Liver (tissue), 9 donors: ENCODE results near the gene C1GALT1. TPM values are rescaled to one million over a fixed set of nuclear protein-coding genes. Genes with fewer than 3 reads are reported as not detected.
A peak's percentile ranks its signal among the peaks of the same experiment; 100 is the strongest.

Experiments
- DNase-seq: peaks from one replicate; pipeline ENCODE4 v3.0.0-alpha.2; 2017; ENCODE audit warnings: low spot score
- H3K27ac ChIP-seq, 2 donors: one replicate each; pipeline ENCODE4 v1.7.0; 2013; ENCODE audit warnings: inconsistent platforms in 2 of 2, low read length in 2 of 2, control low read depth in 1 of 2, low read depth in 1 of 2, mild to moderate bottlenecking in 1 of 2
- H3K27me3 ChIP-seq, 4 donors: one replicate each; pipeline versions ENCODE4 v1.6.1 to v1.7.0; 2013; ENCODE audit warnings: low read length in 3 of 4, inconsistent platforms in 1 of 4, mild to moderate bottlenecking in 1 of 4, moderate library complexity in 1 of 4; ENCODE audit not compliant: control insufficient read depth in 4 of 4, insufficient read depth in 4 of 4
- H3K36me3 ChIP-seq, 4 donors: one replicate each; pipeline versions ENCODE4 v1.6.1 to v1.7.0; 2013; ENCODE audit warnings: low read length in 3 of 4, mild to moderate bottlenecking in 3 of 4, low read depth in 1 of 4, moderate library complexity in 1 of 4; ENCODE audit not compliant: control insufficient read depth in 4 of 4, insufficient read depth in 3 of 4
- H3K4me1 ChIP-seq, 4 donors: one replicate each; pipeline versions ENCODE4 v1.6.1 to v1.7.0; 2013; ENCODE audit warnings: low read length in 3 of 4, mild to moderate bottlenecking in 3 of 4, moderate library complexity in 1 of 4; ENCODE audit not compliant: control insufficient read depth in 4 of 4, insufficient read depth in 4 of 4
- H3K4me3 ChIP-seq, 3 donors: one replicate each; pipeline versions ENCODE4 v1.6.1 to v1.7.0; 2013; ENCODE audit warnings: low read length in 3 of 3, control low read depth in 1 of 3, low read depth in 1 of 3, mild to moderate bottlenecking in 1 of 3
- H3K9ac ChIP-seq, 2 donors: one replicate each; pipeline ENCODE4 v1.7.0; 2013; ENCODE audit warnings: low read length in 2 of 2, mild to moderate bottlenecking in 2 of 2, moderate library complexity in 2 of 2, control low read depth in 1 of 2, low read depth in 1 of 2
- H3K9me3 ChIP-seq, 4 donors: one replicate each; pipeline versions ENCODE4 v1.6.1 to v1.7.0; 2013; ENCODE audit warnings: low read length in 3 of 4; ENCODE audit not compliant: control insufficient read depth in 4 of 4
- ATF3 ChIP-seq: IDR thresholded peaks from 2 replicates; pipeline ENCODE4 v1.6.1; 2016; ENCODE audit warnings: antibody characterized with exemption
- CTCF ChIP-seq: fragments of 150-350 bp; IDR thresholded peaks from 2 replicates; pipeline ENCODE4 v1.5.1; 2017; ENCODE audit warnings: improper control_type of control experiment, low read depth, low read length; ENCODE audit not compliant: missing input control
- EGR1 ChIP-seq, 2 donors: IDR thresholded peaks; 2 replicates each; pipeline ENCODE4 v1.6.1; 2016 to 2018; ENCODE audit warnings: antibody characterized with exemption in 2 of 2, low read depth in 2 of 2
- FOXA1 ChIP-seq: IDR thresholded peaks from 2 replicates; pipeline ENCODE4 v1.6.1; 2016; ENCODE audit warnings: antibody characterized with exemption
- GABPA ChIP-seq, 2 donors: IDR thresholded peaks in 1 of 2; conservative IDR thresholded peaks in 1 of 2; 2 replicates each; pipeline ENCODE4 v1.6.1; 2016; ENCODE audit warnings: antibody characterized with exemption in 2 of 2, mild to moderate bottlenecking in 1 of 2, moderate library complexity in 1 of 2
- HNF4G ChIP-seq: IDR thresholded peaks from 2 replicates; pipeline ENCODE4 v1.6.1; 2016; ENCODE audit warnings: antibody characterized with exemption
- JUND ChIP-seq, 2 donors: IDR thresholded peaks; 2 replicates each; pipeline ENCODE4 v1.6.1; 2016; ENCODE audit warnings: antibody characterized with exemption in 2 of 2
- NR2F2 ChIP-seq: IDR thresholded peaks from 2 replicates; pipeline ENCODE4 v1.6.1; 2016; ENCODE audit warnings: antibody characterized with exemption
- RAD21 ChIP-seq, 2 donors: IDR thresholded peaks; 2 replicates each; pipeline ENCODE4 v1.6.1; 2016; ENCODE audit warnings: antibody characterized with exemption in 2 of 2, mild to moderate bottlenecking in 2 of 2
- RXRA ChIP-seq, 2 donors: IDR thresholded peaks; 2 replicates each; pipeline ENCODE4 v1.6.1; 2017 to 2018; ENCODE audit warnings: antibody characterized with exemption in 2 of 2, mild to moderate bottlenecking in 1 of 2
- SP1 ChIP-seq: IDR thresholded peaks from 2 replicates; pipeline ENCODE4 v1.6.1; 2018; ENCODE audit warnings: antibody characterized with exemption, mild to moderate bottlenecking
- TAF1 ChIP-seq: conservative IDR thresholded peaks from 2 replicates; pipeline ENCODE4 v1.6.1; 2016; ENCODE audit warnings: antibody characterized with exemption, mild to moderate bottlenecking
- YY1 ChIP-seq: IDR thresholded peaks from 2 replicates; pipeline ENCODE4 v1.6.1; 2016; ENCODE audit warnings: antibody characterized with exemption, mild to moderate bottlenecking
- WGBS: extraction: QIAGEN DNeasy Blood & Tissue Kit; methylation state at CpG from one replicate; pipeline ENCODE4 v1.1.7; 2013; 5-methylcytosine and 5-hydroxymethylcytosine counted together
- polyA plus RNA-seq, 2 donors: library from polyadenylated mRNA; stranded (reverse) in 1 of 2; unstranded in 1 of 2; fragments of 200-250 nt in 1 of 2; fragments of >200 nt in 1 of 2; fragmentation: Nextera tagmentation in 1 of 2; extraction: Ambion mirVana in 1 of 2; gene quantifications; one replicate each; pipeline versions ENCODE4 v1.2.1 to v1.2.3, GENCODE V29; 2013 to 2015
- total RNA-seq, 2 donors: library from RNA; depleted of rRNA; stranded (reverse); fragments of >200 nt; gene quantifications; one replicate each; pipeline ENCODE4 v1.2.3, GENCODE V29; 2014
- TF ChIP-seq, protein P1 (sequence below): IDR thresholded peaks from 2 replicates; pipeline ENCODE4 v1.6.1; 2016; ENCODE audit warnings: antibody characterized with exemption
- TF ChIP-seq, protein P2 (sequence below): IDR thresholded peaks from 2 replicates; pipeline ENCODE4 v1.6.1; 2016; ENCODE audit warnings: antibody characterized with exemption
- donor health status: healthy.
- donor health status: healthy.
- donor health status: healthy.
- donor health status: healthy.
- donor health status: healthy.

The C1GALT1 gene
- total and polyA plus RNA-seq, 4 donors: 5.6 to 28.6 (median 12.5) TPM

DNA sequence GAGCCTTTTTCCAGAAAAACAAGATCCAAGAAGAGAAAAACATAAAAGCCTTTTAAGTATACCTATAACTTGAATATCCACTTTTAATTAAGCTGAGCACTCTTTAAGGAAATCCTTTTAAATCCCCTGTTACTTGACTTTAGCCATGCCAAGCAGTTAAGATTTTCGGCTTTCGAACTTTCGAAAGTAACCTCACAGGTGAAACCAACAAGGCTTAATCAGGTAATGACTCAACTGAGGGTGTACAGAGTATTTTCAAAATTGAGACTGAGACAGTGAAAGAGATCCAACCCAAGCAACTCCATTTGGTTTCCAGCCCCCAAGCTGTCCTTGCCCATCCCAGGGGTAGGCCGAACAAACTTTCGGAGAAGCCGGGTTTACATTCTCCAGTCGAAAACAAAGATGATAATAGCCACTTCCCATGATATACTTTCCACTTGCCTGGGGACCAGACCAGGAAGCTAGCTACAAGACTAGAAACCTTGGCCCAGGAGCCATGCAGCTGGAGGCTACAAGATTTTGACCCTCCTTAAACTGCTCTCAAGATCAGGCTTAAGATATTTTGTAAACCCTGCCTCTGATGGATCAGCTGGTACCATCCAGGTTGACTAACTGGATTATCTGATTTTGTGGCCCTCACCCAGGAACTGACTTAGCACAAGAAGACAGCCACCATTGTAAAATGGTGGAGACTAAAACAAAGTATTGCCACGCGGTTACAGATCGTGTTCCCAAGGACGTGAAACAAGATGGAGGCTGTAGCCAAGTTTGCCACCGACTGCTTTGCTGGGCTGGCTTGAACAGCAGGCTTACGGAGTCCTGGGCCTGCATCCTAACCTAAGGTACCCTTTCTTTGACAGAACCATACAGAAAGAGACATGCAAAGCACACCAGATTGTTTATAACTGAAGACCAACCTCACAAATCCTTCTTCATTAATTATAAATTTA, 32.3 kb downstream of the C1GALT1 start:
- Histone ChIP-seq H3K4me3 (no peak overlapping the region), H3K9me3 (no peaks in the 10 kb centered on the region), H3K36me3 (peaks cover 0 to 9% (median 2%) of the 10 kb centered on the region in 4 donors), H3K27me3 (no peaks in the 10 kb centered on the region), H3K4me1 (no peaks in the 10 kb centered on the region), H3K27ac (no peak overlapping the region), H3K9ac (no peak overlapping the region)
- no peak for TF ChIP-seq CTCF
- TF ChIP-seq HNF4G: peak; percentile 3
- WGBS: 98% methylated on average over 13 of the region's 13 CpGs
- no peak for DNase-seq

- Histone ChIP-seq H3K4me3 (no peak overlapping the region), H3K27ac (no peak overlapping the region), H3K9me3 (no peaks in the 10 kb centered on the region), H3K36me3 (peaks cover 0 to 9% (median 2%) of the 10 kb centered on the region in 4 donors), H3K27me3 (no peaks in the 10 kb centered on the region), H3K4me1 (peaks cover 0 to 3% (median 0%) of the 10 kb centered on the region in 4 donors), H3K9ac (no peak overlapping the region)
- WGBS: 91% methylated on average over 6 of the region's 6 CpGs
- TF ChIP-seq, protein P1, sequence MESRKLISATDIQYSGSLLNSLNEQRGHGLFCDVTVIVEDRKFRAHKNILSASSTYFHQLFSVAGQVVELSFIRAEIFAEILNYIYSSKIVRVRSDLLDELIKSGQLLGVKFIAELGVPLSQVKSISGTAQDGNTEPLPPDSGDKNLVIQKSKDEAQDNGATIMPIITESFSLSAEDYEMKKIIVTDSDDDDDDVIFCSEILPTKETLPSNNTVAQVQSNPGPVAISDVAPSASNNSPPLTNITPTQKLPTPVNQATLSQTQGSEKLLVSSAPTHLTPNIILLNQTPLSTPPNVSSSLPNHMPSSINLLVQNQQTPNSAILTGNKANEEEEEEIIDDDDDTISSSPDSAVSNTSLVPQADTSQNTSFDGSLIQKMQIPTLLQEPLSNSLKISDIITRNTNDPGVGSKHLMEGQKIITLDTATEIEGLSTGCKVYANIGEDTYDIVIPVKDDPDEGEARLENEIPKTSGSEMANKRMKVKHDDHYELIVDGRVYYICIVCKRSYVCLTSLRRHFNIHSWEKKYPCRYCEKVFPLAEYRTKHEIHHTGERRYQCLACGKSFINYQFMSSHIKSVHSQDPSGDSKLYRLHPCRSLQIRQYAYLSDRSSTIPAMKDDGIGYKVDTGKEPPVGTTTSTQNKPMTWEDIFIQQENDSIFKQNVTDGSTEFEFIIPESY: no peak
- TF ChIP-seq SP1 (no peak), ATF3 (no peak)
- DNase-seq: no peak
Observed at GRCh38 chr7:7216279-7216678, 33.9 kb downstream of the C1GALT1 start.

GRCh38 chr7:7219216-7219615, 36.9 kb downstream of the C1GALT1 start:
- H3K9me3 ChIP-seq: no peaks in the 10 kb centered on the region
- H3K27ac ChIP-seq: no peak overlapping the region
- DNase-seq: no peak

DNA sequence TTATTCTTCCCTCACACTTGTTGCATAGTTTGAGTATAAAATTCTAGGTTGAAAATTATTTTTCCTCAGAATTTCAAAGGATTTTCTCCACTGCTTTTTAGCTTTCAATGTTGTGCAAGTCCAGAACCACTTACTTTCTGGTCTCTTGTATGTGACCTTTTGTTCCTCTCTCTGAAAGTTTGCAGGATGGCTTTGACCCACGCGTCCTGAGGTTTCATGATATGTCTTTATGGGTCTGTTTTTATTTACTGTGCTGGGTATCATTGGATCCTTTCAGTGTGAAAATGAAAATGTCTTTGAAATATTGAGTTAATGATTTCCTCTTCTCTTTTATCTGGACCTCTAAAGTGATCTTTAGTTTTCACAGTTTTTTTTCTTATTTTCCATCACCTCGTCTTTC, 38.5 kb downstream of the C1GALT1 start:
- Histone ChIP-seq H3K27me3 (no peaks in the 10 kb centered on the region), H3K36me3 (peaks cover 0 to 6% (median 0%) of the 10 kb centered on the region in 4 donors), H3K27ac (no peak overlapping the region), H3K4me1 (peaks cover 0 to 8% (median 0%) of the 10 kb centered on the region in 4 donors), H3K9me3 (no peaks in the 10 kb centered on the region), H3K4me3 (no peak overlapping the region), H3K9ac (no peak overlapping the region)
- DNase-seq: no peak
- WGBS: 84% methylated on average over 3 of the region's 3 CpGs
- TF ChIP-seq, protein P1: no peak
- TF ChIP-seq EGR1 (IDR thresholded peaks at IDR 0.05; ENCODE audit: low read depth in 2 of 2) (no peak), HNF4G (no peak), JUND (IDR thresholded peaks at IDR 0.05) (no peak), RAD21 (IDR thresholded peaks at IDR 0.05) (no peak), NR2F2 (no peak), FOXA1 (no peak), ATF3 (no peak), YY1 (no peak), RXRA (IDR thresholded peaks at IDR 0.05) (no peak), GABPA (IDR thresholded peaks at IDR 0.05 in 1 of 2, conservative IDR thresholded peaks at IDR 0.05 in 1 of 2) (no peak), TAF1 (no peak), SP1 (no peak)
- TF ChIP-seq, protein P2, sequence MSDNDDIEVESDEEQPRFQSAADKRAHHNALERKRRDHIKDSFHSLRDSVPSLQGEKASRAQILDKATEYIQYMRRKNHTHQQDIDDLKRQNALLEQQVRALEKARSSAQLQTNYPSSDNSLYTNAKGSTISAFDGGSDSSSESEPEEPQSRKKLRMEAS: no peak

More at GRCh38 chr7:7219216-7219615, 36.9 kb downstream of the C1GALT1 start:
- peaks cover 0 to 8% (median 0%) of the 10 kb centered on the region in 4 donors for H3K4me1 ChIP-seq
- H3K36me3 ChIP-seq: peaks cover 0 to 9% (median 2%) of the 10 kb centered on the region in 4 donors
- H3K27me3 ChIP-seq: no peaks in the 10 kb centered on the region
- no peak for TF ChIP-seq SP1
- TF ChIP-seq NR2F2: no peak
- no peak overlapping the region for H3K9ac ChIP-seq
- H3K4me3 ChIP-seq: no peak overlapping the region
